SK-N-SH (cell line): ENCODE results near the gene ADCY5.

ENCODE experiments used
- FOXM1 ChIP-seq: IDR thresholded peaks from 2 replicates; pipeline ENCODE4 v1.4.0; 2012; ENCODE audit warnings: low read depth, mild to moderate bottlenecking
- NFIC ChIP-seq: IDR thresholded peaks from 2 replicates; pipeline ENCODE4 v1.4.0; 2012; ENCODE audit warnings: borderline replicate concordance
- REST ChIP-seq: IDR thresholded peaks from 2 replicates; pipeline ENCODE4 v1.6.1; 2012; ENCODE audit warnings: mild to moderate bottlenecking, low read depth, low read length, moderate library complexity
- RFX5 ChIP-seq: IDR thresholded peaks from 2 replicates; pipeline ENCODE4 v1.6.1; 2012; ENCODE audit warnings: mild to moderate bottlenecking, improper control_type of control experiment, low read length
- TAF1 ChIP-seq: IDR thresholded peaks from 2 replicates; pipeline ENCODE4 v1.6.1; 2012; ENCODE audit warnings: low read depth, mild to moderate bottlenecking, low read length, moderate library complexity, borderline replicate concordance
- TF ChIP-seq, protein P1 (sequence below): fragments of 200-600 bp; sonication (generic); IDR thresholded peaks from 2 replicates; pipeline ENCODE4 v1.6.1; 2017; ENCODE audit warnings: antibody characterized with exemption, mild to moderate bottlenecking, moderate library complexity

DNA sequence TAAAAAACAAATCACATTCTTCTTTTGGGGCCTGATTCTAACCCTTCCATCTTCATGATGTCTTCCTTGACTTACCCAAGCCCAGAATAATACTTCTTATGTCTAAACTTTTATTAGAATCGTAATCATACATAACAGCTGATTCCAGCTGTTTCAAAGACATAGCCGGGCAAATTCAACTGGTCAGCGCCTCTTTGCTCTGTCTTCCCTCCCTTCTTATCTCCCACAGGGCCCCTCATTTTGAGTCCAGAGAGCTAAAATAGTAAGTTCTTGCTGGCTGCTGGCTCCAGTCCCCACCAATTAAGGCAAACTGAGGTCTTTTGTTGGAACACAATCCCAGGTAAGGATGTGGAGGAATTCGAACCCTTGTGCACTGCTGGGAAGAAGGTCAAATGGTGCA, 108.6 kb downstream of the ADCY5 start:
- TF ChIP-seq, protein P1, sequence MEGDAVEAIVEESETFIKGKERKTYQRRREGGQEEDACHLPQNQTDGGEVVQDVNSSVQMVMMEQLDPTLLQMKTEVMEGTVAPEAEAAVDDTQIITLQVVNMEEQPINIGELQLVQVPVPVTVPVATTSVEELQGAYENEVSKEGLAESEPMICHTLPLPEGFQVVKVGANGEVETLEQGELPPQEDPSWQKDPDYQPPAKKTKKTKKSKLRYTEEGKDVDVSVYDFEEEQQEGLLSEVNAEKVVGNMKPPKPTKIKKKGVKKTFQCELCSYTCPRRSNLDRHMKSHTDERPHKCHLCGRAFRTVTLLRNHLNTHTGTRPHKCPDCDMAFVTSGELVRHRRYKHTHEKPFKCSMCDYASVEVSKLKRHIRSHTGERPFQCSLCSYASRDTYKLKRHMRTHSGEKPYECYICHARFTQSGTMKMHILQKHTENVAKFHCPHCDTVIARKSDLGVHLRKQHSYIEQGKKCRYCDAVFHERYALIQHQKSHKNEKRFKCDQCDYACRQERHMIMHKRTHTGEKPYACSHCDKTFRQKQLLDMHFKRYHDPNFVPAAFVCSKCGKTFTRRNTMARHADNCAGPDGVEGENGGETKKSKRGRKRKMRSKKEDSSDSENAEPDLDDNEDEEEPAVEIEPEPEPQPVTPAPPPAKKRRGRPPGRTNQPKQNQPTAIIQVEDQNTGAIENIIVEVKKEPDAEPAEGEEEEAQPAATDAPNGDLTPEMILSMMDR = no peak
- TF ChIP-seq REST (no peak), TAF1 (no peak), FOXM1 (no peak), NFIC (no peak), RFX5 (no peak)
